ENCODE measurements around the gene AMN. TPM values are rescaled to one million over a fixed set of nuclear protein-coding genes. Genes with fewer than 3 reads are reported as not detected.

Gene AMN
- total RNA-seq, 1 experiment from 2014 or later, result 21.8 TPM

DNA sequence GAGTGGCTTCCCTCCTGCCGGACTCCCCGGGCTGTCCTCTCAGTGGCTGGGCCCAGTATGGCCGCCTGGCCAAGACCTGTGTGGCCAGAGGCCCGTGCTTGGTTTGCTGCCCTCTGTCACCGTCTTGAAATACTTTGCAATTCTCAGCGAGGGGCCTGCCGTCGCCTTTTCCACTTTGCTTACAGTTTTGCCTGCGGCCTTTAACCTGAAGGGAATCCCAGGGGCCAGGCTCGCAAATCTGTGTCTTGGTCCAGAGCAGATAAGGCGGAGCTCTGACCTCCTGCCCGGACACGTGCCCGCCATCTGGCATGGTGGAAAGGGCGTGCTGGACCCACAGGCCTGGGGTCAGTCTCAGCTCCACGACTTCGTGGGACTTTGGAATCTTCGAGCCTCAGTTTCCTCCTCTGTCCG, 10.9 kb upstream of the AMN start:
- no peak for DNase-seq
- H4K20me1 ChIP-seq (ENCODE audit: insufficient read depth), result no peaks in the 10 kb centered on the region
- H3K27me3 ChIP-seq (ENCODE audit: insufficient read depth, low read depth), result no peaks in the 10 kb centered on the region
- H3K27ac ChIP-seq, result no peak overlapping the region
- no peak for TF ChIP-seq EZH2 (IDR thresholded peaks at IDR 0.05; ENCODE audit: low read depth)
- TF ChIP-seq, protein P1, sequence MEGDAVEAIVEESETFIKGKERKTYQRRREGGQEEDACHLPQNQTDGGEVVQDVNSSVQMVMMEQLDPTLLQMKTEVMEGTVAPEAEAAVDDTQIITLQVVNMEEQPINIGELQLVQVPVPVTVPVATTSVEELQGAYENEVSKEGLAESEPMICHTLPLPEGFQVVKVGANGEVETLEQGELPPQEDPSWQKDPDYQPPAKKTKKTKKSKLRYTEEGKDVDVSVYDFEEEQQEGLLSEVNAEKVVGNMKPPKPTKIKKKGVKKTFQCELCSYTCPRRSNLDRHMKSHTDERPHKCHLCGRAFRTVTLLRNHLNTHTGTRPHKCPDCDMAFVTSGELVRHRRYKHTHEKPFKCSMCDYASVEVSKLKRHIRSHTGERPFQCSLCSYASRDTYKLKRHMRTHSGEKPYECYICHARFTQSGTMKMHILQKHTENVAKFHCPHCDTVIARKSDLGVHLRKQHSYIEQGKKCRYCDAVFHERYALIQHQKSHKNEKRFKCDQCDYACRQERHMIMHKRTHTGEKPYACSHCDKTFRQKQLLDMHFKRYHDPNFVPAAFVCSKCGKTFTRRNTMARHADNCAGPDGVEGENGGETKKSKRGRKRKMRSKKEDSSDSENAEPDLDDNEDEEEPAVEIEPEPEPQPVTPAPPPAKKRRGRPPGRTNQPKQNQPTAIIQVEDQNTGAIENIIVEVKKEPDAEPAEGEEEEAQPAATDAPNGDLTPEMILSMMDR (conservative IDR thresholded peaks at IDR 0.05), result no peak
- BruUV-seq (replicated peaks), result no TSS peak
- ChIA-PET POLR2A (ENCODE audit: unreplicated experiment) (no interaction called here), CTCF (interaction anchor here (0.6 kb wide), 1 partner anchor 836 kb away, joined by 3 read pairs; no protein-coding TSS in a partner anchor)
- H2AFZ ChIP-seq, result no peak overlapping the region
- no peaks in the 10 kb centered on the region; the same call in none of the 2 replicates for H3F3A ChIP-seq (ENCODE audit: insufficient read depth, low read depth)
- H3K36me3 ChIP-seq (ENCODE audit: low read depth), result no peaks in the 10 kb centered on the region
- no peak overlapping the region for H3K4me3 ChIP-seq
- no peaks in the 10 kb centered on the region for H3K9me3 ChIP-seq (ENCODE audit: insufficient read depth, low read depth)
- intact Hi-C loops (cut with micrococcal nuclease; ENCODE audit: unreplicated experiment), result no loop called here
- H3K4me1 ChIP-seq (replicated peaks; ENCODE audit: insufficient read depth), result no peaks in the 10 kb centered on the region
- H3K9me2 ChIP-seq (ENCODE audit: insufficient read depth), result no peaks in the 10 kb centered on the region
- no peaks in the 10 kb centered on the region for H3K79me2 ChIP-seq (ENCODE audit: low read depth)
- H3K4me2 ChIP-seq, result no peak overlapping the region

DNA sequence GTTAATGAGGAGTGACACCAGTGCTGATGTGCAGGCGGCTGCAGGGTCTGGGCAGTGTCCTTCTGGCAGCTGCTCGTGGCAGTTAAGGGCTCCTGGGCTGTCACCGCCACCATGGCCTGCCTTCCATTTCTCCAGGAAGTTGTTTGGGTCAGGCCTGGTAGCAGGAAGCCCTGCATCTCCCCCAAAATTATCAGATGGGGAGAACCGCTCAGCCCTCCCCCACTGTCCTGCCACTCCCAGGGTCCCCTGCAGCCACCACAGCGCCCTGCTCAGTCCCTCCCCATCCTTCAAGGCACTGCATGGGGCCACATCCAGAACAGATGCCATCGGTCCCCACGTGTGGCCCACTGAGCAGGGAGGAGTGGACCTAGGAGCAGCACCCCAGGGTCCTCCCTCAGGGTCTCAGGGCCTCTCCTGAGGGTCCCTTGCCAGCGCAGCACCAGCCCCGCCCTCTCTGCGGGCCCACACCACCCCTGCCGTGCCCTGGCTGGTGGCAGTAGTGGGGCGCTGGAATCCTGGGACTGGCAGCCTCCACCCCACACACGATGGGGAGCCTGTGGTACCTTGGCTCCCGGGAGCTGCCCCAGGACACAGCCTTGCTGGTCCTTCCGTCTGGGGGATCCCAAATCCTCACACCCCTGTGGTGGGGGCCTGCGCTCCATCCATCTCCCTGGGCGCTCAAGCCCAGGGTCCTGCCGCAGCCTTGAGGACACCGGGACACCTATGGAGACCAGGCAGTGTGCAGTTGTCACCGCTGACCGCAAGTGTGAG, 10.3 kb upstream of the AMN start:
- H3K4me2 ChIP-seq, result no peak overlapping the region
- H4K20me1 ChIP-seq (ENCODE audit: insufficient read depth), result no peaks in the 10 kb centered on the region
- DNase-seq, result no peak
- H3K27me3 ChIP-seq (ENCODE audit: insufficient read depth, low read depth), result no peaks in the 10 kb centered on the region
- ChIA-PET POLR2A (ENCODE audit: unreplicated experiment) (no interaction called here), CTCF (no interaction called here)
- H3K27ac ChIP-seq, result no peak overlapping the region
- H3K4me1 ChIP-seq (replicated peaks; ENCODE audit: insufficient read depth), result no peaks in the 10 kb centered on the region
- no peaks in the 10 kb centered on the region for H3K79me2 ChIP-seq (ENCODE audit: low read depth)
- no peaks in the 10 kb centered on the region for H3K9me3 ChIP-seq (ENCODE audit: insufficient read depth, low read depth)
- no TSS peak for BruUV-seq (replicated peaks)
- no peaks in the 10 kb centered on the region for H3K9me2 ChIP-seq (ENCODE audit: insufficient read depth)
- intact Hi-C loops (cut with micrococcal nuclease; ENCODE audit: unreplicated experiment), result no loop called here
- no peak overlapping the region for H3K4me3 ChIP-seq
- H3K36me3 ChIP-seq (ENCODE audit: low read depth), result no peaks in the 10 kb centered on the region
- TF ChIP-seq EZH2 (IDR thresholded peaks at IDR 0.05; ENCODE audit: low read depth), result no peak
- TF ChIP-seq, protein P1 (conservative IDR thresholded peaks at IDR 0.05), result no peak
- H3F3A ChIP-seq (ENCODE audit: insufficient read depth, low read depth), result no peaks in the 10 kb centered on the region; the same call in none of the 2 replicates
- no peak overlapping the region for H2AFZ ChIP-seq

DNA sequence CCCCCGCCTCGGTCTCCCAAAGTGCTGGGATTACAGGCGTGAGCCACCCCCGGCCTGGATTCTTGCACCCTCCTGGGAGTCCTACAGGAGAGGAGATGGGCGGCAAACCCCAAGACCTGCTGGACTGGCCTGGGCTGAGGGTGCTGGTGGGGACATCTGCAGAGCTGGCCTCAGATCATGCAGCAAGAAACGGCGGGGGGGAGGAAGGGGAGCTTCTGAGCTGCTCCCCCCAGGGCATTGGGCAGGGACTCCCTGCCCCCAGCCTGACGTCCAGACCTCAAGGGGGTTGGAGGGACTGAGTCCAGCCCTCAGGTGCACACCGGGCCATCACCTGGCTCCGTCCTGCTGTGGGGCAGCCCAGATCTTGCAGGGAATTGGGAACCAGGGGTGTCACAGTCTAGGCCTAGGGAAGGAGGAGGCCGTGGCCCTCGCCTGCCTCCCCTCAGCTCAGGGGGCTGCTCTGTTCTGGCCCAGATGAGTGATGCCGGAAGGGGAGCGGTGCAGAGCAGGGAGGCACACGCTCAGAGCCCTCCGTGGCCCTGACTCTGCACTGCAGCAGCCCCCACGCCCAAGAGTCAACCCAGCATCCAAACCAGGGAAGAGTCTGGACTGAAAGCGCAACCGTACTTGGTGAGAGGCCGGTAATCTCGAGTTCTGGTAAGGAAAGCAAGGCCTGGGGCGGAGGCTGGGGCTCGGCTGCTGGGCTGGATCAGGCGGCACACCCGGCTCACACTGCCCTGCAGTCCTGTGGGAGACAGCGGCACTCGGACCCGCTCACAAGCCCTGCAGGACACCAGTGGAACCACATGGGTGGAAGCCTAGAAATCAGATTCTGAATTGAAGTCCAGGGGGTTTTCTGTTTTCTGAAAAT, 8.9 kb upstream of the AMN start:
- H3K4me1 ChIP-seq (replicated peaks; ENCODE audit: insufficient read depth), result no peaks in the 10 kb centered on the region
- DNase-seq, result no peak
- no peaks in the 10 kb centered on the region for H3K9me3 ChIP-seq (ENCODE audit: insufficient read depth, low read depth)
- POLR2A ChIA-PET (ENCODE audit: unreplicated experiment), result no interaction called here
- intact Hi-C loops (cut with micrococcal nuclease; ENCODE audit: unreplicated experiment), result no loop called here
- H3K9me2 ChIP-seq (ENCODE audit: insufficient read depth), result no peaks in the 10 kb centered on the region
- no peaks in the 10 kb centered on the region for H3K36me3 ChIP-seq (ENCODE audit: low read depth)
- no peaks in the 10 kb centered on the region for H3K79me2 ChIP-seq (ENCODE audit: low read depth)
- no peak overlapping the region for H3K27ac ChIP-seq
- no peaks in the 10 kb centered on the region for H3K27me3 ChIP-seq (ENCODE audit: insufficient read depth, low read depth)
- TF ChIP-seq, protein P1 (conservative IDR thresholded peaks at IDR 0.05), result no peak
- no peak for TF ChIP-seq EZH2 (IDR thresholded peaks at IDR 0.05; ENCODE audit: low read depth)
- no peaks in the 10 kb centered on the region for H4K20me1 ChIP-seq (ENCODE audit: insufficient read depth)
- H3K4me3 ChIP-seq, result no peak overlapping the region
- no peak overlapping the region for H2AFZ ChIP-seq
- no peak overlapping the region for H3K4me2 ChIP-seq
- no TSS peak for BruUV-seq (replicated peaks)
- CTCF ChIA-PET, result no interaction called here
- no peaks in the 10 kb centered on the region; the same call in none of the 2 replicates for H3F3A ChIP-seq (ENCODE audit: insufficient read depth, low read depth)
